ELF-1 (cell line): Measurements from ENCODE around the gene ACAP2.
"Not testable (repeated sequence)": the region's sequence is repeated elsewhere in the genome, so short reads cannot be mapped to it uniquely, and the experiment has no call there.

Experiments used
- DNase-seq: peaks from one replicate; pipeline ENCODE4 v3.0.0-alpha.2; 2016; ENCODE audit warnings: low read depth, low spot score

The ACAP2 gene

GRCh38 chr3:195442573-195443390 is at the start of gene ACAP2:
Gene ACAP2, minus strand, starts transcription at chr3:195443020. Its CDS starts 173 bp downstream, at chr3:195442847.
- DNase-seq = peak; percentile 100

GRCh38 chr3:195475614-195476013 is 32.8 kb upstream of the ACAP2 start:
- DNase-seq = no peak

GRCh38 chr3:195475116-195475515 is 32.3 kb upstream of the ACAP2 start:
- DNase-seq = not testable (repeated sequence)

- DNase-seq = no peak
These were observed 26.0 kb upstream of the ACAP2 start for GRCh38 chr3:195468841-195469240.

GRCh38 chr3:195468391-195468776 is 25.6 kb upstream of the ACAP2 start:
- DNase-seq = no peak

- DNase-seq = no peak
These were observed 25.0 kb upstream of the ACAP2 start for GRCh38 chr3:195467641-195468390.

- no peak for DNase-seq
These were observed 23.4 kb upstream of the ACAP2 start for GRCh38 chr3:195466251-195466650.

- not testable (repeated sequence) for DNase-seq
These were observed 20.1 kb upstream of the ACAP2 start for GRCh38 chr3:195462922-195463321.

- no peak for DNase-seq
These were observed 19.4 kb upstream of the ACAP2 start for GRCh38 chr3:195462308-195462610.

GRCh38 chr3:195461594-195462307 is 18.9 kb upstream of the ACAP2 start:
- no peak for DNase-seq

GRCh38 chr3:195460091-195460713 is 17.4 kb upstream of the ACAP2 start:
- no peak for DNase-seq

GRCh38 chr3:195458316-195458717 is 15.5 kb upstream of the ACAP2 start:
- DNase-seq = no peak

GRCh38 chr3:195455789-195456188 is 13.0 kb upstream of the ACAP2 start:
- no peak for DNase-seq

- DNase-seq = no peak
These were observed 10.4 kb upstream of the ACAP2 start for GRCh38 chr3:195453236-195453635.

GRCh38 chr3:195451373-195452015 is 8.7 kb upstream of the ACAP2 start:
- DNase-seq = no peak

GRCh38 chr3:195450731-195451229 is 8.0 kb upstream of the ACAP2 start:
- DNase-seq = no peak

- no peak for DNase-seq
These were observed 5.5 kb upstream of the ACAP2 start for GRCh38 chr3:195448205-195448875.

- DNase-seq = no peak
These were observed 4.4 kb upstream of the ACAP2 start for GRCh38 chr3:195447201-195447600.

GRCh38 chr3:195446359-195446758 is 3.5 kb upstream of the ACAP2 start:
- no peak for DNase-seq

- DNase-seq = no peak
These were observed 3.1 kb upstream of the ACAP2 start for GRCh38 chr3:195445885-195446284.
